GM04504 (cell line): ENCODE measurements around the gene PCDHA10.

Source experiments
- DNase-seq: peaks from one replicate; pipeline ENCODE4 v3.0.0-alpha.2; 2012; ENCODE audit warnings: low read depth

Gene PCDHA10

GRCh38 chr5:140882591-140882899 lies 26.8 kb downstream of the PCDHA10 start:
- DNase-seq, result no peak

- DNase-seq, result no peak
These were observed 27.7 kb downstream of the PCDHA10 start for GRCh38 chr5:140883373-140883772.

- no peak for DNase-seq
These were observed 28.4 kb downstream of the PCDHA10 start for GRCh38 chr5:140883927-140884697.

DNA sequence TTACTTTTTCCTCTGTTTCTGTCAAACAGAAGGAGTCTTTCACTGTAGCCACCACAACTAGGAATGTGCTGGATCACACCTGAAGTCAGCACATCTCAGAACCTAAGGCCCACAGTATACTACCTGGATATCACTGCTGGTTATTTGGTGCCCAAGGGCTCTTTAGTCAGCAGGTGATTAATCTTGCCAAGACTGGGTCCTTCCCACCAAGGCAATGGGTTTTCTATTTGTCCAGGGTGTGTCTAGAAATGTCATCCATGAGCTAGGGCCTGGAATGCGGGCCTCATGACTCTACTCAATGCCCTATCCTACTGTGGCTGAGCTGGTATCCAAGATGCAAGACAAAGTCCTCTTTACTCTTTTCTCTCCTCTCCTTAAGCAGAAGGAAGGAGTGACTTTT lies 60.6 kb downstream of the PCDHA10 start:
- DNase-seq, result no peak
